ENCODE data around the gene INO80E.
"Not testable (repeated sequence)": the region's sequence is repeated elsewhere in the genome, so short reads cannot be mapped to it uniquely, and the experiment has no call there.

The INO80E gene, protein sequence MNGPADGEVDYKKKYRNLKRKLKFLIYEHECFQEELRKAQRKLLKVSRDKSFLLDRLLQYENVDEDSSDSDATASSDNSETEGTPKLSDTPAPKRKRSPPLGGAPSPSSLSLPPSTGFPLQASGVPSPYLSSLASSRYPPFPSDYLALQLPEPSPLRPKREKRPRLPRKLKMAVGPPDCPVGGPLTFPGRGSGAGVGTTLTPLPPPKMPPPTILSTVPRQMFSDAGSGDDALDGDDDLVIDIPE

GRCh38 chr16:29995911-29996765, at the start of gene INO80E:
Gene INO80E (plus strand): TSS chr16:29996241. CDS start chr16:29996311, 70 bp downstream.
- peak; percentile 75 to 86 for DNase-seq

DNA sequence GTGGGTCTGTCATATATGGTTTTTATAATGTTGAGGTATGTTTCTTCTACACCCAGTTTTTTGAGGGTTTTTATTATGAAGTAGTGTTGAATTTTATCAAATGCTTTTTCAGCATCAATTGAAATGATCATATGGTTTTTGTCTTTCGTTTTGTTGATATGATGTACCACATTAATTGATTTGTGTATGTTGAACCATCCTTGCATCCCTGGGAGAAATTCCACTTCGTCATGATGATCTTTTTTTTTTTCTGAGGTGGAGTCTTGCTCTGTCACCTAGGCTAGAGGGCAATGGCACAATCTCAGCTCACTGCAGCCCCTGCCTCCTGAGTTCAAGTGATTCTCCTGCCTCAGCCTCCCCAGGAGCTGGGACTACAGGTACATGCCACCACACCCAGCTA, 48.1 kb upstream of the INO80E start:
- no peak for DNase-seq

GRCh38 chr16:29950806-29951461, 45.1 kb upstream of the INO80E start:
- DNase-seq = no peak

- no peak for DNase-seq
Measured at GRCh38 chr16:29951625-29952365, 44.2 kb upstream of the INO80E start.

- DNase-seq = no peak
Measured at GRCh38 chr16:29958756-29959155, 37.3 kb upstream of the INO80E start.

- DNase-seq = no peak
Measured at GRCh38 chr16:29959293-29959692, 36.7 kb upstream of the INO80E start.

DNA sequence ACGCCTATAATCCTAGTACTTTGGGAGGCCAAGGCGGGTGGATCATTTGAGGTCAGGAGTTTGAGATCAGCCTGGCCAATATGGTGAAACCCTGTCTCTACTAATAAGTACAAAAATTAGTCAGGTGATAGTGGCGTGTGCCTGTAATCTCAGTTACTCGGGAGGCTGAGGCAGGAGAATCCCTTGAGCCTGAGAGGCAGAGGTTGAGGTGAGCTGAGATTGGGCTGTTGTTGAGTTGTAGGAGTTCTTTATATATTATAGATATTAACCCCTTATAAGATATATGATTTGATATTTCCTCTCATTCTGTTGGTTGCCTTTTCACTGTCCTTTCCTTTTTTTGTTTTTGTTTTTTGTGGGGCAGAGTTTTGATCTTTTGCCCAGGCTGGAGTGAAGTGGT, 36.2 kb upstream of the INO80E start:
- DNase-seq = not testable (repeated sequence)

DNA sequence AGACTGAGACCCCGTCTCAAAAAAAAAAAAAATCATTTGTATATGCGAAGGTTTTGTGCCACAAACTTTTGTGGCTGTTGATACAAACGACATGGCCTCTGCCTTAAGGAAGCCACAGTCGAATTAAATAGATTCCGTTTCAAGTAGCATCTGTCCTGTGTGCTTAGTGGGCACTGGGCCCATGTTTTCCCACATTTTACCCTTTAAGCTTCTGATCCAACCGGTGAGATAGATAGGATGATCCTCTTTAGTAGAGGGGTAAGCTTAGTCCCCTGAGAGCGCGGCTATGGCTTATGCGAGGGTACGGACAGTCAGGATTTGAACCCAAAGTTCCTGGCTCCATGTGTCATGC, 34.9 kb upstream of the INO80E start:
- DNase-seq = no peak

GRCh38 chr16:29961479-29962343, 34.3 kb upstream of the INO80E start, which contains the start of gene TMEM219:
Gene TMEM219 (plus strand): TSS chr16:29962079. CDS start chr16:29963144, 1,065 bp downstream.
- peak in 1 of 2 experiments; percentile 69 for DNase-seq

GRCh38 chr16:29962344-29962994, 33.6 kb upstream of the INO80E start:
- DNase-seq = no peak

DNA sequence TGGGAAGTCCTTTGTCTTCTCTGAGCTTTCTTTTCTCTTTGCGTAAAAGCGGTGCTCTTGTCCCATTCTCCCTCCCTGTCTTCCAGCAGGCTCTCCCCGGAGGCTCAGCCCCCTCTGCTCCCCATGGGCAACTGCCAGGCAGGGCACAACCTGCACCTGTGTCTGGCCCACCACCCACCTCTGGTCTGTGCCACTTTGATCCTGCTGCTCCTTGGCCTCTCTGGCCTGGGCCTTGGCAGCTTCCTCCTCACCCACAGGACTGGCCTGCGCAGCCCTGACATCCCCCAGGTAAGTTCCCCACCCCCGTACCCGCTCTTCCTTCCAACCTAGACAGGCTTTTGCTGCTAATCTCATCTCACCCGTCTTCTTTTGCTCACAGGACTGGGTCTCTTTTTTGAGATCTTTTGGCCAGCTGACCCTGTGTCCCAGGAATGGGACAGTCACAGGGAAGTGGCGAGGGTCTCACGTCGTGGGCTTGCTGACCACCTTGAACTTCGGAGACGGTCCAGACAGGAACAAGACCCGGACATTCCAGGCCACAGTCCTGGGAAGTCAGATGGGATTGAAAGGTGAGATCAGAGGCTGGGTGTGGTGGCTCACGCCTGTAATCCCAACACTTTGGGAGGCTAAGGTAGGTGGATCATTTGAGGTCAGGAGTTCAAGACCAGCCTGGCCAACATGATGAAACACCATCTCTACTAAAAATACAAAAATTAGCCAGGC, 32.9 kb upstream of the INO80E start:
- no peak for DNase-seq

- no peak for DNase-seq
Measured at GRCh38 chr16:29968205-29968604, 27.8 kb upstream of the INO80E start.

- DNase-seq = no peak
Measured at GRCh38 chr16:29971304-29971703, 24.7 kb upstream of the INO80E start.

GRCh38 chr16:29972500-29972899, 23.5 kb upstream of the INO80E start:
- DNase-seq = no peak

DNA sequence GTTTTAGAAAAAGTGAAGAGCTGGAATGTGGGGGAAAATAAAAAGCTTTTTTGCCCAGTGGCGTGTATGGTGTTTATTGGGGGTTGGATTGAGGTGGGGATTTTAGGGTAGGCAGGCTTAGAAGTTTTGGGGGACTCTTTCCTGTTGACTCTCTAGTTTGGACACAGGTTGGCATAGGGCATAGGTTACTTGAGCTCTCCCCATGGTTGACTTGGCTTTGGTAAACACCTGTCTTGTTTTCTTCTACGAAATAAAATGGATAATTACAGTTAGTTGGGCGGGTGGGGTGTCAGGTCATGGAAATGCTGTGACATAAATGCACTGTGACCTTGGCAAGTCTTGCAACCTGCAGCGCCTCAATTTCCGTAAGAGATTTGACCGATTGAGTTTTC, 23.1 kb upstream of the INO80E start:
- no peak for DNase-seq

DNA sequence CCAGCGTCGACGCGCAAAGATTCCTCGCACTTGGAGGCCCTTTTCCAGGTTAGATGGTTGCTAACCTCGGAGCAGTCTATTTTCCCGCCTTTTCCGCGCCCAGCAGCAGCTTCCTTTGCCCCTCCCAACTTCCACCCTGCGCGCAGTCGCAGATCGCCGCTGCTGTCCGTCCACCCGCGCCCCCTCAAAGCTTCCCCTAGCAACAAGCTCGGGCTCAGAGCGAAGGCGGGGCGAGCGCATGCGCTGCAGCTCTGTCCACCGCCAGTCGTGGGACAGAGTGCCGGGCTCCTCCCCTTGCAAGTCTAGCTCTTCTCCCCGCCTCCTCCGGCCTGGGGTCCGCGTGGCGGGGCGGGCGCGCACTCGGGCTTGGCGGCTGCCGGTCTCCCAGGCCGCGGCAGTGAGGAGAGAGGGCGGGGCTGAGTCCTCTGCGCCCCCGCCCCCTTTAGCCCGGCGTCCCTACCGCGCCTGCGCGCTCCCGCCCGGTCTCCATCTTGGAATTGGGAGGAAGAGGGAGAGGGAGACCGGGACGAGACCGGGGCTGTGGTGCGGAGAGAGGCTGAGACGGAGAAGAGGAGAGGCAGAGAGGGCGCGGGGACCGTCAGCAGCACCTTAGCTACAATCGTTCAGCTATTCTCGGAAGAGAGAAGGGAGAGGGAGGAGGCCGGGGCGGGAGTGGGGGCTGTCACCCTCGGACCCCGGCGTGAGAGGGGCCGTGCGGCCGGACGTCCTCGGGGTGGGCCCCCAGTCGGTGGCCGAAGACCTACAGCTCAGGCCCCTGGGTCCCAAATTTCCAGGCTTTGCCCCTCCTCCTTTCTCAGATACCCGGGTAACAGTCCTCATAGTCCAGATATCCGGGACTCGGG, 22.4 kb upstream of the INO80E start, which contains the start of gene TAOK2:
Gene TAOK2 (plus strand): TSS at position 485 of the 863 bp plus-strand sequence. CDS start 3,905 bp downstream, outside the sequence.
- DNase-seq = peak; percentile 97 to 99

GRCh38 chr16:29974291-29975133, 21.5 kb upstream of the INO80E start:
- DNase-seq = no peak

DNA sequence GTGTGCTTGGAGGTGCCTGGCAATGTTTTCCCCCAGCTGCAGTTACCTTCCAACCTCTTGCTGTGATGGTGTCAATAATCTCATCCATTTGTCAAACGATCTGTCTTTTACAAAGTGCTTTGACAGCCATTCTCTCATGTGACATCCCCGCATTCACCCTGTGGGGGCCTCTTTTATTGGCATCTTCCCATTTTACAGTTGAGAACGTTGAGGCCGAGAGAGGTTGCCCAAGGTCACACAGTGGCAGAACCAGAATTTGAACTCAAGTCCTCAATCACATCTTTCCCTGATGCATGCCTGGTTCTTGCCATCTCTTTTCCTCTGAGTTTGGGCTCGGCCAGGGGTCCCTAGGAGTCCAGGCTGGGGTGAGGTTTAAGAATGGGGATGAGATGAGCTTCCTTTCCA, 20.9 kb upstream of the INO80E start:
- no peak for DNase-seq
